HUES48 (cell line): ENCODE results near the gene EVL.

Experiments used
- H3K27ac ChIP-seq: one replicate; pipeline ENCODE4 v1.7.0; 2013; ENCODE audit warnings: low read depth, low read length, inconsistent platforms
- H3K27me3 ChIP-seq: 2 replicates; pipeline ENCODE4 v1.6.1; 2013; ENCODE audit warnings: mild to moderate bottlenecking, low read length; ENCODE audit not compliant: control insufficient read depth, insufficient read depth
- H3K36me3 ChIP-seq: 2 replicates; pipeline ENCODE4 v1.6.1; 2013; ENCODE audit warnings: low read length; ENCODE audit not compliant: control insufficient read depth, insufficient read depth
- H3K4me1 ChIP-seq: 2 replicates; pipeline ENCODE4 v1.6.1; 2013; ENCODE audit warnings: mild to moderate bottlenecking, low read length; ENCODE audit not compliant: control insufficient read depth, insufficient read depth
- H3K4me3 ChIP-seq: 2 replicates; pipeline ENCODE4 v1.5.1; 2013; ENCODE audit warnings: mild to moderate bottlenecking, low read depth, low read length
- H3K9ac ChIP-seq: 2 replicates; pipeline ENCODE4 v1.6.1; 2013; ENCODE audit warnings: mild to moderate bottlenecking, low read depth, low read length, moderate library complexity
- H3K9me3 ChIP-seq: 2 replicates; pipeline ENCODE4 v1.6.1; 2013; ENCODE audit warnings: low read length; ENCODE audit not compliant: control insufficient read depth, insufficient read depth

Gene EVL

DNA sequence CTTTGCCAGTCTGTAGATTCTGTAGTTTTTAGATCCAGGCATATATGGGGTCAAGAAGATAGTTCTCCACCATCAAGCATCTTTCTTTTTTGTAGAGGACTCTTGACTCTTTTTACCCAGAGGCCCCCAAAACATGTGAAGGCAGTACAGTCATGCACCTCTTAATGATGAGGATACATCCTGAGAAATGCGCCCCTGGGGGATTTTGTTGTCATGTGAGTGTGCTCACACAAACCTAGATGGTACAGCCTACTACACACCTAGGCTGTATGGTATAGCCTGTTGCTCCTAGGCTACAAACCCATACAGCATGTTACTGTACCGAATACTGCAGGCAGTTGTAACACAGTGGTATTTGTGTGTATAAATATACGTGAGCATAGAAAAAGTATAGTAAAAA is 23.0 kb downstream of the EVL start:
- H3K27ac ChIP-seq: no peak overlapping the region

DNA sequence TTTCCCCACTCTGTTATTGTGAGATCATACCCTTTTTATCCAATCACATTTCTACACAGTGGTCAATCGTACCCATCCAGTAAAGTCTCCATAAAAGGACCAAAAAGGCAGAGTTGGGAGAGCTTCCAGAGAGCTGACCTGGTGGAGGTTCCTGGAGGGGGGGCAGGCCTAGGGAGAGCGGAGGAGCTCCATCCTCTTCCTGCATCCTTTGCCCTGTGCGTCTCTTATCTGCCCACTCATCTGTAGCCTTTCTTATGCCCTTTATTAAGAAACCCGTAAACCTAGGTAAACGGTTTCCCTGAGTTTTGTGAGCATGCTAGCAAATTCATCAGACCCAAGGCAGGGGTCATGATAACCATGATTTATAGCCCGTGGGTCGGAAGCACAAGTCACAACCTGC is 26.2 kb downstream of the EVL start:
- H3K27me3 ChIP-seq: no peaks in the 10 kb centered on the region
- no peak overlapping the region for H3K4me3 ChIP-seq
- no peaks in the 10 kb centered on the region for H3K36me3 ChIP-seq
- no peak overlapping the region for H3K9ac ChIP-seq
- no peaks in the 10 kb centered on the region for H3K9me3 ChIP-seq
- H3K4me1 ChIP-seq: no peaks in the 10 kb centered on the region
- no peak overlapping the region for H3K27ac ChIP-seq

More for the DNA sequence above, 23.0 kb downstream of the EVL start:
- no peaks in the 10 kb centered on the region for H3K9me3 ChIP-seq
- H3K4me3 ChIP-seq: no peak overlapping the region
- 0 out of 2 replicates have a peak, but pooled peaks cover 3% of the 10 kb centered on the region for H3K36me3 ChIP-seq
- no peak overlapping the region for H3K9ac ChIP-seq
- no peaks in the 10 kb centered on the region for H3K4me1 ChIP-seq
- no peaks in the 10 kb centered on the region for H3K27me3 ChIP-seq

- H3K9ac ChIP-seq: no peak overlapping the region
- peaks cover 4% of the 10 kb centered on the region; the same call in 1 of the 2 replicates for H3K36me3 ChIP-seq
Measured at GRCh38 chr14:100092832-100093231, 27.6 kb downstream of the EVL start.

DNA sequence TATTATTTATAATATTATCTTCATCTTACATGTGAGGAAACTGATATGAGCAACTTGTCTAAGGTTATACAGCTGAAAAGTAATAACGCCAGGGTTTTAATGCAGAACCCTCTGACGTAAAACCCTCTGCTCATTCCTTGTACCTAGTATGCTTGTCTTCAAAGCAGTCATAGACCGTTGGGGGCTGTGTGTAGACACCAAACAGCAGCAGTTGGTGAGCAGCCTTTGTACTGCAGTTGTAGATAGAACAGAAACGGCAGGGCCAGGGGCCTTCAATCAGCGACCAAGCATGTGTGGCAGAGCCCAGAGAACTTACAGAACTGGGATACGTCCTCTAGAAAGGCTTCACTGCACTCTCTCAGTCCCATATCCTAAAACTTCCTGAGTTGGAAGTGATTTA is 28.1 kb downstream of the EVL start:
- Histone ChIP-seq H3K27me3 (no peaks in the 10 kb centered on the region), H3K9me3 (no peaks in the 10 kb centered on the region), H3K4me1 (no peaks in the 10 kb centered on the region), H3K27ac (no peak overlapping the region), H3K36me3 (peaks cover 4% of the 10 kb centered on the region; the same call in 1 of the 2 replicates), H3K4me3 (no peak overlapping the region), H3K9ac (no peak overlapping the region)

More at GRCh38 chr14:100092832-100093231, 27.6 kb downstream of the EVL start:
- Histone ChIP-seq H3K27me3 (no peaks in the 10 kb centered on the region), H3K27ac (no peak overlapping the region), H3K4me1 (no peaks in the 10 kb centered on the region), H3K9me3 (no peaks in the 10 kb centered on the region), H3K4me3 (no peak overlapping the region)

GRCh38 chr14:100096656-100097055 is 31.4 kb downstream of the EVL start:
- Histone ChIP-seq H3K36me3 (peaks cover 4% of the 10 kb centered on the region; the same call in 1 of the 2 replicates), H3K27me3 (no peaks in the 10 kb centered on the region), H3K9ac (no peak overlapping the region), H3K27ac (no peak overlapping the region), H3K4me1 (no peaks in the 10 kb centered on the region), H3K9me3 (no peaks in the 10 kb centered on the region), H3K4me3 (no peak overlapping the region)

DNA sequence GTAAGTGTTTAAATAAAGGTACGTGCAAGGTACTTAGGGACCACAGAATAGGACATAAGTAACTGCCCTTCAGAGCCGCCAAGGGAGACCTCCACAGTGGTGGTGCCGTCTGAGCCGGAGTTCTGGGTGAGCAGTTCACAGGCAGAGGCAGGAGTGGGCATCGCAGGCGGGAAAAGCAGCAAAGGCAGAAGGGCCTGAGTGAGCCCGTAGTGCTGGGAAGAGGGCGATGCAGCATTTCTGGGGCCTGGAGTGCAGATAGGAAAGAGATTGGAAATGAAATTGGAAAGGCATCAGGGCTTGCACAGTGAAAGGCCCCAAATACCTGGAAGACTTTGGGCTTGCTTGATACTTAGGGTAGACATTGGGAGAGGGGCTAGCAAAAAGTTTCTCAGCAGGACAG is 32.9 kb downstream of the EVL start:
- Histone ChIP-seq H3K9me3 (no peaks in the 10 kb centered on the region), H3K4me3 (no peak overlapping the region), H3K27me3 (no peaks in the 10 kb centered on the region), H3K27ac (no peak overlapping the region), H3K4me1 (no peaks in the 10 kb centered on the region), H3K36me3 (peaks cover 4% of the 10 kb centered on the region; the same call in 1 of the 2 replicates), H3K9ac (no peak overlapping the region)

DNA sequence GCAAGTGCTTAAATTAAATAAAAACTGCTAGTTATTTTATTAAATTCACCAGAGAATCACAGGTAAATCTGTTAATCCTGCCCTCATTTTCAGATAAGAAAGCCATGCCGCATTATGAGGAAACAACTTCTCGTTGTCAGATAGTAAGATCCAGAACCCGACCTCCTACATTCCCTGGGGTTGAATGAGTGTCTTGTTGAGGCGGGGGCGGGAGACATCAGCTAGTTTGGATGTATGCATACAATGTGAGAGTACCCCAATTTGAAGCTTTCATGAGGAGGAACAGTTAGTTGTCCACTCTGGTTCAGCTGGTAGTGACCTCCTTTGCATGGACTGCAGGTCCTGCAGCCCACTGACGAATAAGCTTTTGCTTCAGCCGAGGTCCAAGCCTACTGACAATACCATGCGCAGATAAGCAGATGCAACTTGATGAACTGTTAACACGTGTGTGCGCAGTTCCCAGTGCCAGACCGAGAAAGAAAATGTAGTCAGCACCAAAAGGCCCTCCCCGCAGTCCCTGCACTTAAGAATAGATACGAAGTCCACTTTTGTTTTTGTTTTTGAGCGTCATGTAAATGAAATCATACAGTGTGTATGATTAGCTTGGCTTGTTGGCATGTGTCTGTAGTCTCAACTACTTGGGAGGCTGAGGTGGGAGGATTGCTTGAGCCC is 34.9 kb downstream of the EVL start:
- no peak overlapping the region for H3K27ac ChIP-seq
- H3K4me1 ChIP-seq: no peaks in the 10 kb centered on the region
- H3K36me3 ChIP-seq: peaks cover 4% of the 10 kb centered on the region; the same call in 1 of the 2 replicates
- no peak overlapping the region for H3K9ac ChIP-seq
- no peaks in the 10 kb centered on the region for H3K27me3 ChIP-seq
- no peak overlapping the region for H3K4me3 ChIP-seq
- no peaks in the 10 kb centered on the region for H3K9me3 ChIP-seq

GRCh38 chr14:100102156-100102785 is 37.0 kb downstream of the EVL start:
- Histone ChIP-seq H3K4me1 (no peaks in the 10 kb centered on the region), H3K27me3 (no peaks in the 10 kb centered on the region), H3K9me3 (no peaks in the 10 kb centered on the region), H3K4me3 (no peak overlapping the region), H3K9ac (no peak overlapping the region), H3K27ac (no peak overlapping the region), H3K36me3 (peaks cover 3% of the 10 kb centered on the region; the same call in 1 of the 2 replicates)

DNA sequence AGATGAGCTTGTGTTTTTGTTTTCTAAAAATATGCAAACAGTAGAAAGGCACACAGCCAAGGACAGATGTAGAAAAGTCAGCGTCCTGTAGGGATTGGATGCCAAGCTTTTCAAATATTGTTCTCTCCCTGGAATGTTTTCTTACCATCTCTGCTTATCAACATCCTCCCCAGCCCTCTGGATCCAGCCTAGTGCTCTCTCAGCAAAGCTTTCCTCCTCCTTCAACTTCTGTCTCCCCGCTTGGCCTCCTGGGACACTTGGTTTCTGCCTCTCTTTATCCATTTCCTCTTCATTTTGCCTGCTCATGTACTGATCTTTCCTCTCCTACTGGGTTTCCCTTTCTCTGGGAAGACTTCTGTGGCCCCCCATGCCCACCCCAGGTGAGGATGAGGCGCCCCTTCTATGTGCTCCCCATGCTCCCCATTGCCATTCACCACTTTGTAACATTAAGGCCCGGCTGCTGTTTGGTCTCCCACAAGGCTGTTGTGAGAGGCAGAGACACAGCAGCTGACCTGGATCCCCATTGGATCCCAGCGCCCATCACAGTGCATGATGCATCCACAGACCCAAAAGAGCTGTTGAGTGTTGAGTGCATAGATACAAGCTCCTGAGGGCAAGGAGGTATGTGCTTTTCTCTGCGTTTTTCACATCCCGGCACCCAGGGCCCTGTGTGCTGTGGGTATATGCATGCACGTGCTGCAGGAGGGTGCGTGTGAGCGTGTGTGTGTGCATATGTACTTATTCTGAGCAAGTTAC is 38.2 kb downstream of the EVL start:
- H3K4me3 ChIP-seq: no peak overlapping the region
- no peak overlapping the region for H3K9ac ChIP-seq
- H3K27ac ChIP-seq: no peak overlapping the region
- no peaks in the 10 kb centered on the region for H3K36me3 ChIP-seq
- peaks cover under 1% of the 10 kb centered on the region for H3K4me1 ChIP-seq
- no peaks in the 10 kb centered on the region for H3K9me3 ChIP-seq
- H3K27me3 ChIP-seq: no peaks in the 10 kb centered on the region

GRCh38 chr14:100104006-100104352 is 38.8 kb downstream of the EVL start:
- peaks cover 4% of the 10 kb centered on the region for H3K4me1 ChIP-seq
- no peaks in the 10 kb centered on the region for H3K27me3 ChIP-seq
- no peak overlapping the region for H3K4me3 ChIP-seq
- no peaks in the 10 kb centered on the region for H3K9me3 ChIP-seq
- no peak overlapping the region for H3K27ac ChIP-seq
- no peak overlapping the region for H3K9ac ChIP-seq
- H3K36me3 ChIP-seq: no peaks in the 10 kb centered on the region
